ENCODE measurements around the gene PABPN1L.

GRCh38 chr16:88853325-88853941, 13.0 kb downstream of the PABPN1L start:
- TF ChIP-seq, protein P1, sequence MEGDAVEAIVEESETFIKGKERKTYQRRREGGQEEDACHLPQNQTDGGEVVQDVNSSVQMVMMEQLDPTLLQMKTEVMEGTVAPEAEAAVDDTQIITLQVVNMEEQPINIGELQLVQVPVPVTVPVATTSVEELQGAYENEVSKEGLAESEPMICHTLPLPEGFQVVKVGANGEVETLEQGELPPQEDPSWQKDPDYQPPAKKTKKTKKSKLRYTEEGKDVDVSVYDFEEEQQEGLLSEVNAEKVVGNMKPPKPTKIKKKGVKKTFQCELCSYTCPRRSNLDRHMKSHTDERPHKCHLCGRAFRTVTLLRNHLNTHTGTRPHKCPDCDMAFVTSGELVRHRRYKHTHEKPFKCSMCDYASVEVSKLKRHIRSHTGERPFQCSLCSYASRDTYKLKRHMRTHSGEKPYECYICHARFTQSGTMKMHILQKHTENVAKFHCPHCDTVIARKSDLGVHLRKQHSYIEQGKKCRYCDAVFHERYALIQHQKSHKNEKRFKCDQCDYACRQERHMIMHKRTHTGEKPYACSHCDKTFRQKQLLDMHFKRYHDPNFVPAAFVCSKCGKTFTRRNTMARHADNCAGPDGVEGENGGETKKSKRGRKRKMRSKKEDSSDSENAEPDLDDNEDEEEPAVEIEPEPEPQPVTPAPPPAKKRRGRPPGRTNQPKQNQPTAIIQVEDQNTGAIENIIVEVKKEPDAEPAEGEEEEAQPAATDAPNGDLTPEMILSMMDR (IDR thresholded peaks at IDR 0.05) = no peak
- TF ChIP-seq POLR2A (IDR thresholded peaks at IDR 0.05) = no peak
- no peak for TF ChIP-seq POLR2AphosphoS5 (IDR thresholded peaks at IDR 0.05; ENCODE audit: insufficient read depth in 1 of 2, low read depth in 1 of 2)

All from vagina (tissue), 2 donors.